ENCODE measurements around the gene TPR.
A peak's percentile ranks its signal among the peaks of the same experiment; 100 is the strongest.

Gene TPR

DNA sequence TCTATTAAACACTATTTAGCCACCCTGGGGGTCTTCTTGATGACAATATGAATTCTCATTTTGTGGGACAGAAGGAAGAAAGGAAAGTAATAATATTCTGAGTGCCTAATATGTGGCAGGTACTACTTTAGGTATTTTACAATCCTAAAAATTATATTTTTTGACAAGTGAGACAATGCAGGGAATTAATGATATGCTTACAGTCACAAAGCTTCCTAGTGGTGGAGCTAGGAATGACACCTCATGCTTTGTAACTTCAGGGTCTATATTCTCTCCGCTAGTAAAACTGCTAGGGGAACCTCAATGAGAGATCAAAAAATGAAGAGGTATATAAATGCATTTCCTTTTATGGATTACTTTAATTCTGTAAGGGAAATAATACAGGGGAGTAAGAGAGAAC is 44.3 kb downstream of the TPR start:
- in situ Hi-C loops (cut with MboI; ENCODE audit: low sequenced_read_pairs, unreplicated experiment), result no loop called here
- TF ChIP-seq, protein P1, sequence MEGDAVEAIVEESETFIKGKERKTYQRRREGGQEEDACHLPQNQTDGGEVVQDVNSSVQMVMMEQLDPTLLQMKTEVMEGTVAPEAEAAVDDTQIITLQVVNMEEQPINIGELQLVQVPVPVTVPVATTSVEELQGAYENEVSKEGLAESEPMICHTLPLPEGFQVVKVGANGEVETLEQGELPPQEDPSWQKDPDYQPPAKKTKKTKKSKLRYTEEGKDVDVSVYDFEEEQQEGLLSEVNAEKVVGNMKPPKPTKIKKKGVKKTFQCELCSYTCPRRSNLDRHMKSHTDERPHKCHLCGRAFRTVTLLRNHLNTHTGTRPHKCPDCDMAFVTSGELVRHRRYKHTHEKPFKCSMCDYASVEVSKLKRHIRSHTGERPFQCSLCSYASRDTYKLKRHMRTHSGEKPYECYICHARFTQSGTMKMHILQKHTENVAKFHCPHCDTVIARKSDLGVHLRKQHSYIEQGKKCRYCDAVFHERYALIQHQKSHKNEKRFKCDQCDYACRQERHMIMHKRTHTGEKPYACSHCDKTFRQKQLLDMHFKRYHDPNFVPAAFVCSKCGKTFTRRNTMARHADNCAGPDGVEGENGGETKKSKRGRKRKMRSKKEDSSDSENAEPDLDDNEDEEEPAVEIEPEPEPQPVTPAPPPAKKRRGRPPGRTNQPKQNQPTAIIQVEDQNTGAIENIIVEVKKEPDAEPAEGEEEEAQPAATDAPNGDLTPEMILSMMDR (IDR thresholded peaks at IDR 0.05; ENCODE audit: borderline replicate concordance, control extremely low read depth, extremely low read depth, insufficient read depth, missing control alignments), result no peak
- no peak for DNase-seq (ENCODE audit: low spot score)

DNA sequence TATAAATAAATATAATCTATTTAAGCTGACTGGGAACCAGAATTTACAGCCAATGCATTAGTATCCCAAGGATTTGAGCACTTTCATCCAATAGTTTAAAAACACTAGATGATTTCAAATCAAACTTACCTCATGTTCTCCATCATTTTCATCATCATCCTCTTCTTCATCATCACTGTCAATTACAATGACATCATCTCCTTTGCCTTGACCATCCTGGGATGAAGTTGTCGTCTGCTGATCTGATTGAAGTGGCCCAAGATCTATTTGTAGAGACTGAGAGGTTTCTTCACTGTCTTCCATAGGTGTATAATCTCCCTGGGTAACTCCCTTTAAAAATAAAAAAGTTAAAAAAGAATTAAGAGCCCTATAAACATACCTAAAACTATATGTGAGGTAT is 47.7 kb downstream of the TPR start:
- in situ Hi-C loops (cut with MboI; ENCODE audit: low sequenced_read_pairs, unreplicated experiment), result no loop called here
- TF ChIP-seq, protein P1 (IDR thresholded peaks at IDR 0.05; ENCODE audit: borderline replicate concordance, control extremely low read depth, extremely low read depth, insufficient read depth, missing control alignments), result no peak
- no peak for DNase-seq (ENCODE audit: low spot score)

DNA sequence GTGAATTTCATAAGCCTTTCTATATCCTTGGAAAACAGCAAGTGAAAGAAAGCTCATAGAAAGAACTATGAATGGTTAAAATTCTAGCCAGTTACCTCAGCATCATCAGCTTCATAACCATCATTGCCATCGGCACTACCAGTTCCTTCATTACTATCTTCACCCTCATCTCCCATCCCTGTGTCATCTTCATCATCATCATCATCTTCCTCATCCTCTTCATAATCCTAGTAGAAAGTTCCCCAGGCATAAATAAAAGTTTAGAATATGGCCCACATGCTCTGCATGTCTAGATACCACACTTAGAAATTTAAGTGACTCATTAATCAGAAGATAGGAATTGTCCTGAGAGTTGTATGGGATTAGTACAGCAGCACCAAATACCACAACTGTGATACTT is 49.0 kb downstream of the TPR start:
- TF ChIP-seq, protein P1 (IDR thresholded peaks at IDR 0.05; ENCODE audit: borderline replicate concordance, control extremely low read depth, extremely low read depth, insufficient read depth, missing control alignments), result no peak
- in situ Hi-C loops (cut with MboI; ENCODE audit: low sequenced_read_pairs, unreplicated experiment), result no loop called here
- no peak for DNase-seq (ENCODE audit: low spot score)

DNA sequence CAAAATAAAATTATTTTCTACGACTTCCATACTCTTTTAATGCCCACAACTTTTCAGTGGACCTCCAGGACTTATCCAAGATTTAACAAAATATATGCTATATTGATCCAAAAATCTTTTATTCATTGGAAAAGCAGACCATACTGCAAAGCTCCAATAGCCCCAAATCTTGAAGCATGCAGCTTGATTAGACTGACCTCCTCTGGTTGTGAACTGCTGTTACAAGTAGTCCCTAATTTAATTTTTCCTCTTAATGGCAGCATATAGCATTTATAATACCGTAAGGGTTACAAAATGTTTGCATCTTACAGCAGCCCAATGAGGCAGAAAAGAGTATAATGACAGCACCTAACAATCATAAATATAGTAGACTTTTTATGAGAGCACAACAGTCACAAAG is 49.8 kb downstream of the TPR start:
- TF ChIP-seq, protein P1 (IDR thresholded peaks at IDR 0.05; ENCODE audit: borderline replicate concordance, control extremely low read depth, extremely low read depth, insufficient read depth, missing control alignments), result peak; percentile 1
- DNase-seq (ENCODE audit: low spot score), result no peak
- in situ Hi-C loops (cut with MboI; ENCODE audit: low sequenced_read_pairs, unreplicated experiment), result no loop called here

DNA sequence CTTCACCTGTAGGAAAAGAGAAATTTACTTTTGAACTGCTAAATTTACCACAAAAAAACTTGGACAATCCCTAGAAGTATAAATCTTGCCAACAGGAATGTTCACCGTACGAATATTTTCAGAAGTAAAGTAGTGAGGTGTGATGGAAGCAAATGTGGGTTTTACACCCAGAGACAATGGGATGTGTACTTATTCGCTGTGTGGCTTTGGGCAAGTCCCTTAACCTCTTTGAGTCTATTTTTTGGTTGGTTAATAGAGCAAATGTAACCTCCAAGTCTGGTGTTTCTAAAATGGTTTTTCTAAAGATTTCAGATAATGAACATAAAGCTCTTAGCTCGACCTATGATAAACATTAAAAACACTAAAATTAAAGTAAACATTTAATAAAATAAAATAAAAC is 51.2 kb downstream of the TPR start:
- in situ Hi-C loops (cut with MboI; ENCODE audit: low sequenced_read_pairs, unreplicated experiment), result no loop called here
- DNase-seq (ENCODE audit: low spot score), result no peak
- TF ChIP-seq, protein P1 (IDR thresholded peaks at IDR 0.05; ENCODE audit: borderline replicate concordance, control extremely low read depth, extremely low read depth, insufficient read depth, missing control alignments), result no peak

DNA sequence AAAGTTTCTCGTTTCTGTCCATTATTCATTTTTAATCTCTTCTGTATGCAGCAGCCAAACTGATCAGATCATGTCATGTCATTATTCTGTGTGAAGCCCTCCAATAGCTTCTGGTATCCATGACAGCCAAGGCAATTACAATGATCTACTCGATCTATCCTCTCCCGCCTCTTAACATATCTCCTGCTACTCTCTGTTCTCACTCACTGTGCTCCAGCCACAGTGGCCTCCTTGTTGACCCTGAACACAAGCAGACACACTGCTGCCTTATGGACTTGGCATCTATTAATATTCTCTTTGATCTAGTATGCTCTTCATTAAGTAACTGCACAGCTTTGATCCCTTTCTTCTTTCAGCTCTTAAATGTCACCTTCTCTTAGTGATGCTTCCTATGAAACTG is 59.5 kb downstream of the TPR start:
- TF ChIP-seq, protein P1 (IDR thresholded peaks at IDR 0.05; ENCODE audit: borderline replicate concordance, control extremely low read depth, extremely low read depth, insufficient read depth, missing control alignments), result no peak
- in situ Hi-C loops (cut with MboI; ENCODE audit: low sequenced_read_pairs, unreplicated experiment), result no loop called here
- DNase-seq (ENCODE audit: low spot score), result no peak
